ENCODE data around the gene NAE1. TPM values are rescaled to one million over a fixed set of nuclear protein-coding genes. Genes with fewer than 3 reads are reported as not detected.

The NAE1 gene
- total RNA-seq, 1 donor from 2014 or later = 63.9 TPM

DNA sequence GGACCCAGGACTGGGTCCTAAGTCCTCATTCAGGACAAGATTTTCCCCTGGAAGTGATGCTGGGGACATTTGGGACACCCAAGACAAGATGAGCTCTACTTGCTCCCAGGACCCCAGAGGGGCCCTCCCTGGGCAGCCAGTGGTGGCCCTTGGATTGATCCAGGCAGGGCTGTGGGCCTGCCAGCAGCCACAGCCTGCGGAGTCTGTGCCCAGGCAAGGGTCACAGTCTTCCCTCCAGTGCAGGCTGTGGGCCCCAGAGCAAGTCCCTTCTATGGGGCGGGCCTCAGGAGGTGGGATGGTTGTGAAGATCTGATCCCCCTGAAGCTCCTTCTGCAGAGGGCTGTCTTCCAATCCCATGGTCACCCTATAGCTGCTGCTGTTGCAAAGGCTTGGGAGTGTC lies 26.0 kb upstream of the NAE1 start:
- H3K36me3 Mint-ChIP-seq (ENCODE audit: low read depth, unreplicated experiment) = no peaks in the 10 kb centered on the region
- no peak overlapping the region for H3K27ac Mint-ChIP-seq (ENCODE audit: unreplicated experiment)
- TF ChIP-seq CTCF (IDR thresholded peaks at IDR 0.05; ENCODE audit: unreplicated experiment) = no peak
- H3K4me3 Mint-ChIP-seq (ENCODE audit: unreplicated experiment) = no peak overlapping the region
- no peaks in the 10 kb centered on the region for H3K4me1 Mint-ChIP-seq (ENCODE audit: unreplicated experiment)
- no peak for DNase-seq (ENCODE audit: low spot score)
- H3K9me3 Mint-ChIP-seq (ENCODE audit: unreplicated experiment) = no peaks in the 10 kb centered on the region
- H3K27me3 Mint-ChIP-seq (ENCODE audit: unreplicated experiment) = no peaks in the 10 kb centered on the region

DNA sequence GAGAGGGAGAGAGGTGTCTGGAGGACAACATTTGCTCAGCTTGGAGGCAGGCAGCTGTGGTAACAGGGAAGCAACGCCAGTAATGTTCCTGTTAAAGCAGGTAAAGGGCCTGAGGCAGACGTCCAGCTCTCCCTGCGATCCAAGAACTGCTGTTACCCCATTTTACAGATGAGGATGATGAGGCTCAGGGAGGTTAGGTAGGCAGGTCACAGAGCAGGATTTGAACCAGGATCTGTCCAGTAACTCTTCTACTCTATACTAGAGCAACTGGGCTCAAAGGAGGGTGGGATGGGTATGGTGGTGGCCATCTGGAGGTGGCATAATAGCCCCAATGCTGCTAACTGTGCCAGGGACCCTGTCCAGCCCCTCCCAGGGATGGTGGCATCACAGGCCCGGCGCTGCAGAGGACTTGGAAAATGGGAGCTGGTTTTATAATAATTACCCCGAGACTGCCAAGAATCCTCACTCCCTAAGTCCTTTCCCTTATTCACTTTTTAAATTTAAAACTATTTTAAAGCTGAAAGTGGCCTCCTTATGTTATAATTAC lies 25.5 kb upstream of the NAE1 start:
- Mint-ChIP-seq H3K36me3 (ENCODE audit: low read depth, unreplicated experiment) (no peaks in the 10 kb centered on the region), H3K4me3 (ENCODE audit: unreplicated experiment) (no peak overlapping the region), H3K9me3 (ENCODE audit: unreplicated experiment) (no peaks in the 10 kb centered on the region), H3K4me1 (ENCODE audit: unreplicated experiment) (no peaks in the 10 kb centered on the region), H3K27me3 (ENCODE audit: unreplicated experiment) (no peaks in the 10 kb centered on the region), H3K27ac (ENCODE audit: unreplicated experiment) (no peak overlapping the region)
- TF ChIP-seq CTCF (IDR thresholded peaks at IDR 0.05; ENCODE audit: unreplicated experiment) = no peak
- no peak for DNase-seq (ENCODE audit: low spot score)

DNA sequence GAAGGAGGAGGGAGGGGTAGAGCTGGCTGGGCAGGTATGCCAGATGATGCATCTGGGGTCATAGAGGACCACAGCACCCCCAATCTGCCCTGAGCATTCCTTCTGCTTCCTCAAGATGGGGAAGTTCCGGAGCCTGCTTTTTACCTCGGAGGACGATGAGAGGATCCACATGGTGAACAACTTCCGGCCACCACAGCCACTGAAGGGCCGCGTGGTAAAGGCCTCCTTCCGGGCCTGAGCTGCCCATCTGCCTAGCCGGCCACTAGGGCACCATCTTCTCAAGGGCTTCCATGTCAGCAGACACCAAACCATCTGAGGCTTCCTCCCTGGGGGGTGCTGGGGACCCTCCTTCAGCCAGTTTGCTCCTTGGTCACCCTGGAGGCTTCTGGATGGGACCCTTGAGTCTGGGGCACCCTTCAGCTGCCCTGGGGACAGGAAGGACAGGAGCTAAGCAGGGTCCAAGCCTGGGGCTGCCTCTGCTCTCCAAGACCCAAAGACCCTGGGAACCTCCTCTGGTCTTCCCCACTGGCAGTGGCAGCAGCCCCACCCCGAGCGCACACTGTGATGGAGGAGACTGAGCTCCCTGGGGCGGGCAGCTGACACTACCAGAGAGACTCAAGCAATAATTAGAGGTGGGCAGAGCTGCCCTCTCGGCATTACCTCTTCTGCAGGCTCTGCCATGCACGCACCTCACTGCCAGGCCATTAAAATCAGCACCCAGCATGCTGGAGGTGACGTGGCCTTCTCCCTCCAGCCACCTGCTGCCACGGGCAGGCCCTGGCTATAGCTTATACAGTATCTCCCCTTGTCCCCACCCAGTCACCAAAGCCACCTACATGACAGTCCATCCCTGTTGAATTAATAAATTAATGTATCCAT lies 22.7 kb upstream of the NAE1 start:
- DNase-seq (ENCODE audit: low spot score) = no peak

DNA sequence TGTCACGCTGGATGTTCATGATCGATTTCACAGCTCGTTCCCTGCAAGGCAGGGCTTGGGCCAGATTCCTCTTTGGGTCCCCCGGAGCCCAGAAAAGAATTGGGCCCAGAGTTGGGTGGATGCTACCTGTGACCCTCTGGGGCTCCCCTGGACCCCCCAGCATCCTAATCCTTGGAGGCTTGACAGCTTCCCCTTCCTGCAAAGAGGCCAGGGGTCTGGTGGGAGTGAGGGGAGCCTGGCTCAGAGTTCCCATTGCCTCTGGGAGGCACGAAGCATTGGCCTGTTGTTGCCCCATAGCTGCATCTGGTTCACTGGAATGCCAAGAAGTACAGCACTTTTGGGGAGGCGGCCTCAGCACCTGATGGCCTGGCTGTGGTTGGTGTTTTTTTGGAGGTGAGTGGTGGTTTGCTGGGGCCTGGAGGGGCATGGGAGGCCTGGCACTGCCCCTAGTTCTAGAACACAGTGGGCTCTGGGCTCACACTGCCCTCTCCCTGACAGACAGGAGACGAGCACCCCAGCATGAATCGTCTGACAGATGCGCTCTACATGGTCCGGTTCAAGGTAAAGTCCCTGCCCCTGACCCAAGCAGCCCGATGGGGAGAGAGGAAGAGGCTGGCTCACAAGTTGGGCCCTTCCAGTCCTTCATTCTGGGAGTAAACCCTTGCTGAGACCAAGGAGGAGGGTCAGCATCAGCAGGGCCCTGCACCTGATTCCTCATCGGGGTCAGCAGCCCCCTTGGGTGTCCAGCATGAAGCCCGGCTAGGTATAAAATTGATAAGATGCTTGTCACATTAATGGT lies 20.6 kb upstream of the NAE1 start:
- no peaks in the 10 kb centered on the region for H3K36me3 Mint-ChIP-seq (ENCODE audit: low read depth, unreplicated experiment)
- H3K4me1 Mint-ChIP-seq (ENCODE audit: unreplicated experiment) = peaks cover 2% of the 10 kb centered on the region
- DNase-seq (ENCODE audit: low spot score) = no peak
- TF ChIP-seq CTCF (IDR thresholded peaks at IDR 0.05; ENCODE audit: unreplicated experiment) = no peak
- H3K27ac Mint-ChIP-seq (ENCODE audit: unreplicated experiment) = no peak overlapping the region
- H3K4me3 Mint-ChIP-seq (ENCODE audit: unreplicated experiment) = no peak overlapping the region
- peaks cover 3% of the 10 kb centered on the region for H3K27me3 Mint-ChIP-seq (ENCODE audit: unreplicated experiment)
- H3K9me3 Mint-ChIP-seq (ENCODE audit: unreplicated experiment) = no peaks in the 10 kb centered on the region

More for the DNA sequence above, 22.7 kb upstream of the NAE1 start:
- no peak overlapping the region for H3K27ac Mint-ChIP-seq (ENCODE audit: unreplicated experiment)
- no peaks in the 10 kb centered on the region for H3K36me3 Mint-ChIP-seq (ENCODE audit: low read depth, unreplicated experiment)
- H3K27me3 Mint-ChIP-seq (ENCODE audit: unreplicated experiment) = peaks cover under 1% of the 10 kb centered on the region
- no peaks in the 10 kb centered on the region for H3K9me3 Mint-ChIP-seq (ENCODE audit: unreplicated experiment)
- no peak for TF ChIP-seq CTCF (IDR thresholded peaks at IDR 0.05; ENCODE audit: unreplicated experiment)
- no peaks in the 10 kb centered on the region for H3K4me1 Mint-ChIP-seq (ENCODE audit: unreplicated experiment)
- H3K4me3 Mint-ChIP-seq (ENCODE audit: unreplicated experiment) = no peak overlapping the region

Data from endothelial cell (in vitro differentiated cells).